CD4-positive, alpha-beta T cell treated with Interleukin-15 for 1 hour (primary cell): ENCODE measurements around the gene DTHD1.
A peak's percentile ranks its signal among the peaks of the same experiment; 100 is the strongest.

Source experiments
- DNase-seq: peaks from one replicate; pipeline ENCODE4 v3.0.0-alpha.2; 2020

Gene DTHD1

DNA sequence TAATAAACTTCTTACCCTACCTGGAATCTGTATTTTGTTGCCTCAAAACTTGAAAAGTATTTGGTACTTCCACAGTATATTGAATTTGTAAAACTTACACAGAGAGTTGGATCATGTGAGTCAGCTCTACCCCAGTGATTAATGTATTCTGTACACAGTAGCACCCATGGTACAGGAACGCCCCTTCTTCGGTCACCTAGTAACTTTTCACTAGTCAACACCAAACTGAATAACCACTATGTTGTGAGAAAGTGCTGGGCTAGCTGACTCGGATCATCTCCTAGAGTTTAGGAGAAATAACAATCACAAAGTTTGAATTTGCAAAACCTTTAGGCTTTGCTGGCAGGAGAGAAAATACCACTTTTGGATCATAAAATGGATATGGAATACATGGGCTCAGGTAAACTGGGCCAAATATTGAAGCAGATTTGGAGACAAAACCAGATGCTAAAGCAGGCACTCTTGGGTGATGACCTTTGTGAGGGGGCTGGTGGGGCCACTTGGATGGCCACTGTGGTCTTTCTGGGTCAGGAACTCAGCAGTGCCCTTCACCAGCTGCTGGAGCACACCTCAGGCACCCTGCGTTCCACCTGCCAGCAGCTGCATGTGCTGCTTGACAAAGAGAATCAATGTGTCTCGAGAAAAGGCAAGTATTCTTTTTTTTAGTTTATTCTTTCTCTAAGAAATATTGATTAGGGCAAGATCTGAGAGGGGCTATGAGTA, at the start of gene DTHD1:
Gene DTHD1, plus strand, starts transcription at position 233 of the 723 bp plus-strand sequence. Its CDS starts 143 bp downstream, at position 376.
- DNase-seq: peak; percentile 61

DNA sequence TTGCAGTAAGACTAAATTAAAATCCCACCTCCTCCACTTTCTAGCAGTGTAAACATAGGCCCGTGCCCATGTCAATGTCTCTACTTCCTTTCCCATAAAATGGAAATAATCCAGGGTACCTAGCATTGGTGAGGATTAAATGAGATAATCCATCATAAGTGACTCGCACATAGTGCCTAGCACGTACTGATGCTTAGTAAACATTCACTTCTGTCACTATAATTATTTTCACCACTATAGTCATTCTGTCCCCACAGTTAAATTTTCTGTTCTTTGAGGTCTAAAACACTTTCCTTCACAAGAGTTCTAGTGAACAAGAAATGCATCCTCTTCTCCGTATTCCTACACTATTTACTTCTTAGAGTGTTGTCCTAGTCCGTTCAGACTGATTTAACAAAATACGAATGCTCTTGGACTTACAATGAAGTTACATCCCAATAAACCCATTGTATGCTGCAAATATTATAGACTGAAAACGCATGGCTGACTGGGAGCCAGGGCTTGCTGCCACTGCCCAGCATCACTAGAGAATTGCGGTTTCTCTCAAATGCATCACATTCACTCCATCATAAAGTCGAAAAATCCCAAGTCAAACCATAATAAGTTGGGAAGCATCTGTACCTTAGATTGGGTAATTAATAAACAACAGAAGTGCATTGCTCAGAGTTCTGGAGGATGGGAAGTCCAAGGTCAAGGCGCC, 47.7 kb upstream of the DTHD1 start:
- DNase-seq: no peak

DNA sequence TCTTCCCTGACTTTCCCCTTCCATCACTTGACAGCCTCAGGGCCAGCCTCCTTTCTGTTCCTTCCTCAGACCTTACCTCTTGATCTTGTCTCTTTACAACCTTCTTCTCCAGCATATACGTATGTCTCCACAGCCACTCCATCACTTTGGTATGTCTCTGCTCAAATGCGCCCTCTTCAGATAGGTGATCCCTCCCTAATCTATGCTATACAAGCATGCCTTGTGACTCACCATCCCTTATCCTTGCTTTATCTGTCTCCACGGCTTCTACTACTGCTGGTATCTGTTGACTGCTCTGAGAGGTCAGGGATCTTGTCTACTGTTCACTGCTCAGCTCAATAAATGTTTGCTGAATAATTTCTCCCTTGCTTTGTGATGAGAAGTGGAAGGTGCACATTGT, 46.1 kb upstream of the DTHD1 start:
- DNase-seq: no peak

DNA sequence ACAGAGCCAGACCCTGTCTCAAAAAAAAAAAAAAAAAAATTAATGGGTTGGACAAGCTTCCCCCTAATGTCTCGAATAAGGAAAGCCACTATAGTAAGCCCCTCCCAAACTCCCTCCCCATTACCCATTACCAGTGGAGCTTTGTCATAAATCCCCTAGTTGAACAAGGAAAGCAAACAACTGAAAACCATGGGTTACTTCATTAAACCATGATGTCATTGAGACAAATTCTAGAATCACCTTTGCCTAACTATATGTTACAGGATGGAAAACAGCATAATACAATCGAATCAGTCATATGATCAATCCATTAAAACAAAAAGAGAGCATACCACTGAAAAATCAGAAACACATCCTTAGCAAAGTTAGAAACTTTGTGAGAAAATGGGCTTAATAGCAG, 45.3 kb upstream of the DTHD1 start:
- no peak for DNase-seq

DNA sequence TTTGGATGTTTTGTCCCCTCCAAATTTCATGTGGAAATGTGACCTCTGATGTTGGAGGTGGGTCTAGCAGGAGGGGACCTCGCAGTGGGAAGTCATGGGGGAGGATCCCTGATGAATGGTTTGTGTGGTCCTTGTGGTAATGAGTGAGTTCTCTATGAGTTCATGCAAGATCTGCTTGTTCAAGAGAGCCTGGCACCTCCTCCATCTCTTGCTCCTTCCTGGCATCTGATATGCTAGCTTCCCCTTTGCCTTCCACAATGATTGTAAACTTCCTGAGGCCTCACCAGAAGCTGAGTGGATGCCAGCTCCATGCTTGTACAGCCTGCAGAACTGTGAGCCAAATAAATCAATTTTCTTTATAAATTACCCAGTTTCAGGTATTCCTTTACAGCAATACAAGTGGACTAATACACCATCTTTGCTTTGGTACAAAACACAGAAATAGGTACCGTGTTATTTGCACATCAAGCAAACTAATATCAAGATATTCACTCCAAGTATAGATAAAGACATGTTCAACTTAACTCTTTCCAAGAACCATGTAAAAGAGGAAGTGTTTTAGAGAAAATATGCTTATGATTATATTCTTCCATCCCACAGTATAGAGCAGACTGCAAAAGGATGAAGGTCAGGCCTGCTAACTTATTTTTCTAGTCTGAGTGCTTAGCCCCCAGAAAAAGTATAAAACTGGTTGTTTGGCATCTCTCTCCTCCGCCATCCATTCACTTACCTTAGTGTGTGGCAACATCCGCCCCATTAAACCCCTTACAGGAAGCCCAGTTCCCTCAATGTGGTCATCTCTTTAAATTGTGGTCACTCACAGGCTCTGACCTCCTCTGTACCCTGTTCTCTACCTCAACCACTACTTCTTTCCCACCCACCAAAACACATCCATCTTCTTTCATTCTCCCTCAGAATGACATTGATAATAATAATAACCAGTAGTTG, 43.8 kb upstream of the DTHD1 start:
- DNase-seq: no peak

DNA sequence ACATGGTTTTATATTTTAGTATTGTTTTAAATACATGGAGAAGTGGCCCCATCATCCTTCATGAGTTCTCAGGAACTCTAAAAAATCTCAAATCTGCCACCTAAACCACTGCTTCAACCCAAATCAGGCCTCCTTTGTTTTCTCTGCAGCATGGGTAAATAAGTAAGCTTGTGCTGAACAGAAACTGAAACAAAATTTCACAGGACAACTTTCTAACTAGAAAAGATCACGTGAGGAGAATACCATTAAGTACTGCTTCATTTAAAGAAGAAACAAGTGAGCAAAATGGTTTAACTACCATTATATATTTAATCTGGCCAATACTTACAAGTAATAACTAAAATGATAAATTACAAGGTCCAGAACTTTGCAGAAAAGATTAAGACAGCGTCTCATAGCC, 39.6 kb upstream of the DTHD1 start:
- no peak for DNase-seq

DNA sequence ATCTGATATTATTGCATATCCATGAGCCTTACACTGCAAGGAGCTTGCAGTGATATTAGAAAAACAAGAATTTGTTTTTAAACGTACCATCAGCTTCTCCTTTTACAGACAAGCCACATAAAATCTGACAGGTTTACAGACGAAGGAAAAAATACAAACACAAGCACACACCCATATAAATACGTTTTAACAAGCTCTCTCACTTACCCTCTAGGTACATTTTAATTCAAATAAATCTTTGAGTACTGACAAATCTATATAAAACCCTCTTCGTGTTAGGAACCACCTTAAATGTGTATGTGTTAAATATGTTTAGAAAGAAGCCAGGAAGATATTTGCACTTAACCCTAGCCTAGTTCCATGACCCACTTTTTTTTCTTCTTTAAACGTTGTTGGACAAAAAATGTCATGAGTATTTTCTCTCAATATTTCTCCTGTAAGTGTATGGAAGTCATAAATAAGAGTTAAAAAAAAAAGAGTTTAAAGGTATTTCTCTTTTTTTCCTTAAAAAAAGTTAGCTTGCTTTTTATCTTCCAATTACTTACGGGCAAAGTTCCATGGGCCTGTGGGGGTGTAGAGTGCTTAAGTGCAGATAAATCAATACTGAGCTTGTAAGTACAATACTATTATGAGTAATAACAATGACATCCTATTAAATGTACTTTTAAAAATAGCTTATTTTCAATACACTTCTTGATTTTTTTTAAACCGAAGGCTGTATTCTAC, 38.6 kb upstream of the DTHD1 start:
- DNase-seq: no peak

DNA sequence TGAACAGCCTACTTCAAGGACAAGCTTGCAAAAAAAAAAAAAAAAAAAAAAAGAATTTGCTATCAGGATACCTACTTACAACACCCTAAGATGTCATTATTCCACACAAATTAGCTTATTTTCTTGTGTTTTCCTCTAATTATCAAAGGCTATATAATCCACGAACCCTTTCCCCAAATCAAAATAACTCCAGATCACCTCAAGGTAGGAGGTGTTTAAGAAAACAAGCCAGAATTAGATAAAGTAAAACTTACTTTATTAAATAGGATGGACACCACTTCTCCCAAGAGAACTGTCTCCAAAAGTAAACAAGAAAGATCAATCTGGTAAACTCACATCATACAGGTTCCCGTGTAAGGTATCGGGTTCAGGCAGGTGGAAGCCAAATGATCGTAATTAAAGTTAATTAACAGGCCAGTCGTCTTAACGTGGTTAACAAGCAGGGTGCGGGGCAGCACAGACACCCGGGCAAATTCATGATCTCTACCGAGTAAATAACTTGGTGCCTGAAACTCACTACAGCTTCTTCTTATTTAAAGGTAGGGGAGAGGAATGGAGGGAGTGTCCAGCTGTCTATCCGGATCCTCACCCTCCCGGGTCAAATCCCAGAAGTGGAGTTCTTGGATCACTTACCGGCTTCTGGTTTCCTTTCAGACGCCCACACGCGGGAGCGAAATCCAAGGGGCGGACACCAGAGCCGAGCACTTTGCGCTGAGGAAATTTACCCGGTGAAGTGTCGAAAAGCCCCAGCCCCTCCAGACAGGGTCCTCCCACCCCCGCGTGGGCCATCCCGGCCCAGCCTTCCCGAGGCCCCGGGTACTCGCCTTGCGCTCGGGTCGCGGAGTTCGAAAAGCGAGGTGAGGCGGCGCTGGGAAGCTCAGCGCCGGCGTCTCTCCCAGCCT, 37.8 kb upstream of the DTHD1 start:
- DNase-seq: peak; percentile 42

DNA sequence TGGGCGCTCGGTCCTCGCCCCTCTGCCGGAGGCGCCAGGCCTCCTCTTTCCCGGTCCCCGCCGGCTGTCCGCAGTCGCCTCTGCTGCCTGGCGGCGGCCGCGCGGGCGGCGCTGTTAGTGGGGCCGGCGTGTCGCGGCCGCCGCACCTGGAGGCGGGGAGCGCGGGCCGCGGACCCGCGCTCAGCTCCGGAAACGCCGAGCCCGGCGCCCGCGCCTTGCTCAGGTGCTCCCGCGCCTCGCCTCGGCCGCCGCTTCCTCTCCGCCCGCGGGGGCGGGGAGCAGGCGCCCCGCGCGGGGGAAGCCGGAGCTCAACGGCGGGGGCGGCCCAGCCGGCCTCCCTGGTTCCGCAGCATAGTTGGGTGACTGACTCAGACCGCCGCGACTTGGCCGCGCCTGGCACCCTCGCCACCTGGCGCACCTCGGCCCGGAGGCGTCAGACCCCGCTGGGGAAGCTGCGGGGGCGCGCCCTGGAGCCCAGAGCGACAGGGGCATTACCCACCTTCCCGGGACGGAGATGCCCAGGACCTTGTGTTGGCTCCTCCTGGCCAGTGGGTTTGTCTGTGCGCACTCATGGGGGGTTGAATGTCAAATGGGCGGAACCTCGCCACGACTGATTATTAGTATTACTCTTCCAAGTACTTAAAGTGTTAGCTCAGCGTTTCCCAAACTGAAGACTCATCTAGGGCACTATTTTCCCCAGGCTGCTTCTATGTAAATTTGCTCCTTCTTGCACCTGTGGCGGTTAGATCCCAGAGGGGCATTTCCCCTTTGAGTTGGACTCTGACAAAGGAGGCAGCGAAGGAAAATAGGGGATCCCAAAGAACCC, 36.9 kb upstream of the DTHD1 start, which contains the start of gene ARAP2:
Gene ARAP2, minus strand, starts transcription at position 258 of the 826 bp plus-strand sequence. CDS start 15,028 bp downstream, outside the sequence.
- DNase-seq: peak; percentile 79

DNA sequence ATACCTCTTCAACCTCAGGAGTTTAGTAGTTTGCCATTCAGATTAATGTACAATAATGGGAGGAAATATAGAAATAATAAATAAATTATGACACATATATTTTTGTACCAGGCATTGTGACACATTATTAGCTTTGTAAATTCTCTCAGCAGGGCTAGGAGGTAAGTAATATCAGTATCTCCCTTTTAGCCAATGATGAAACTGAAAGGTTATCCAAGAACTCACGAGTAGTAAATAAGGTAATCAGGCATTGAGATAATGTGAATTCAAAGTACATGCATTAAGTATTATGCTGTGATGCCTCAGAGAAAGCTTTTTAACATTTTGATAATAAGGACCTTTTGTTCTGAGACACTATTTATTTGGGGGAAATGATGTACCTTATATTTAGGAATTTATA, 31.8 kb upstream of the DTHD1 start:
- DNase-seq: no peak

DNA sequence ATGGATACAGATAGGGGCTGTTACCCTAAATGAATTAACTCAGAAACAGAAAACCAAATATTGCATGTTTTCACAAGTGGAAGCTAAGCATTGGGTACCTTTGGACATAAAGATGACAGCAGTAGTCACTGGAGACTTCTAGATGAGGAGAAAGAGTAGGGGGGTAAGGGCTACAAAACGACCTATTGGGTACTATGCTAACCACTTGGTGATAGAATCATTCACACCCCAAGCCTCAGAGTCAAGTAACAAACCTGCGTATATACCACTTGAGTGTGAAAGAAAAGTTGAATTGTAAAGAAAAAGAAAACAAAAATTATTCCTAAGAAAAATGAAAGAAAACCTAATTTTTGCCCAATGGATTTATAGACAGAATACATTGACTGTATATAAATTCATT, 29.4 kb upstream of the DTHD1 start:
- no peak for DNase-seq

DNA sequence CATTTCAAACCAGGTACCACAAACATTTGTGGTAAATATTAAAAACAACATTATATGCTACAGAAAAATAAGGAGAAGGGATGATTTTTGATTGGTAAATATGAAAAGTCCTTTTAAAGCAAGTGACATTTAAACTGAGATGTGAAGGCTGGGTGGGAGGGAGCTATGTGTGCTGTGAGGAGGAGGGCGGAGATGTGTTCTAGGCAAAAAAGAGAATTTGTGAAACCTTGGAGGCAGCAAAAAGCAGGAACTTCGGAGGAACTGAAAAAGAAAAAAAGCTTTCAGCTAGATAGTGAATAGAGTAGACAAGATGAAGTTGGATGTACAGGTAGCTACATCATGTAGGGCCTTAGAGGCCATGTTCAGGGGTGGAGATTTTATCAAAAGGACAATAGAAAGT, 27.0 kb upstream of the DTHD1 start:
- no peak for DNase-seq

DNA sequence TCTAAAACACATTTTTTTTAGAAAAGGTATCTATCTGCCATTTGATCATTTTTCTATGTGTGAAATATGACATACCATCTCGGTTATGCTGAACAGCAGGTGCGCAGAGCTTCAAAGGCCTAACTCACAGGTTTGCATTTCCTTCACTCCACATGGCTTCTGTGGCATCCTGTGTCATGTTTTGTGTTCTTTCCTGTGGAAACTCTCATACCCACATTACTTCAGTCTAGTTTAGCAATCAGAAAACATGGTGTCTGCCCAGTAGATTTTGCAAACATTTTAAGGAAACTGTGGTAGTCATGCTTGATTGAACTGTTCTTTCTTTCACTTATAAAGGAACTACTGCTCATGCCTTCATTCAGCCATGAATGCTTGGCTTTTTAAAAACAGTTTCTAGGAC, 25.8 kb upstream of the DTHD1 start:
- peak; percentile 72 for DNase-seq

DNA sequence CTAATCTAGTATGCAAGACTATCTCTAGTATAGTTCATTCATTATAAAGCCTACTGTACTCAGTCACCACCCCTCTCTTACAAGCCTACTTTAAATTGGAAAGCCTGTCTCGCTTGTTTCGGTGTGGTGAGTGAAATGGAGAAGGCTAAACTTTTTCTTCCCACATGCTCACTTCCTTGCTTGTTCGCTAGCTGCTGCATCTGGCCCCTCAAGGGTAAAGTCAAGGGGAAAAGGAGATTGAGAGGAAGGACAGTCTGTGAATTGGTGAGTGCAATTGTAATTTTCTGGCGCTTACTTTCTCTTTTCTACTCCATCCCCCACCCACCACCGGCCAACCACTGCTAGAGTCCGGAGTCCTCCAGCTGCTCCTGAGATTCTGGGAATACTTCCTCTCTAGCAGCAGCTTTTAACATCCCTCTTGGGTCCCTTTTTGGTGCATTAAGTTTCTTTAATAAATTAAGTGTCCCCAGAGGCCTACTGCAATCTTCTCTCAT, 25.0 kb upstream of the DTHD1 start:
- DNase-seq: no peak

DNA sequence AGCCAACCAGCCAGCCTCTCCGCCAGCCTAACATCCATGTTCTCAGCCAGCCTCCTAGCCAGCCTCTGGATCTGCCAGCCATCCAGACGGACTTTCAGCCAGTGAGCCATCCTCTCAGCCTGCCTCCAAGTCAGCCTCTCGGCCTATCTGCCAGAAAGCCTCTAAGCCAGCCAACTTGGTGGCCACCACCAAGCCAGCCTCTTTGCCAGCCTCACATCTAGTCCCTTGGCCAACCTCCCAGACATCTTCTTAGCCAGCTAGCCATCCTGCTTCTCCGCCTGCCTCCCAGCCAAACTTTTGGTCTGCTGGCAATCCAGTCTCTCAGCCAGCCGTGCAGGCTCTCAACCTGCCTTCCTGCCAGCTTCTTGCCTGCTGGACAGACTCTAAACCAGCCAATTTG, 20.7 kb upstream of the DTHD1 start:
- DNase-seq: no peak

DNA sequence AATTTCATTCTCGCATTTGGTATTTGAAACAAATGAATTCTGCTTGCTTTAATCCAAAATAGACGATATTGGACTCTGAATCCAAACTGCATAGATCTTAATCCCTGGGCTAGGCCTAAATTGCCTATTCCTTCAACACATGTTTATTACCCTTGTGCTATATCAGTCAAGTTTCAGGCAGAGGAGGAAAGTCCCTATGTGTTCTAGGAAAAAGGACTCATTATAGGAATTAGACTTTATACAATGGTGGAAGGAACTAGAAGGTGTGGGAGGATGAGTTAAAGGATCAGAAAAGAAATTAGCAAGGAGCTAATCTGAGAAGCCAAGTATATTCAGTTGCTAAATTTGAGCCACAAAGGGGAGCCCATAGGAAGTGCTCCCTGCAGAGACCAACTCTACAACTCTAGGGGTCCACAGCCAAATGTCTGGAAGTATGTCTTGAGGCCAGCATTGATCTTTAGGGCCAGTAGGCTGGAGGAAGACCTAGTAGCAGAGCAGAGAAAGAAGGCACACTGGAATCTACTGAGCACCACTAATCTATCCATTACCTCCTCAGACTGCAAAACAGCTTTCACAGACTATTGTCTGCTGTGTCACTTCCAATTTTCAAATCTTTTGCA, 17.1 kb upstream of the DTHD1 start:
- no peak for DNase-seq

DNA sequence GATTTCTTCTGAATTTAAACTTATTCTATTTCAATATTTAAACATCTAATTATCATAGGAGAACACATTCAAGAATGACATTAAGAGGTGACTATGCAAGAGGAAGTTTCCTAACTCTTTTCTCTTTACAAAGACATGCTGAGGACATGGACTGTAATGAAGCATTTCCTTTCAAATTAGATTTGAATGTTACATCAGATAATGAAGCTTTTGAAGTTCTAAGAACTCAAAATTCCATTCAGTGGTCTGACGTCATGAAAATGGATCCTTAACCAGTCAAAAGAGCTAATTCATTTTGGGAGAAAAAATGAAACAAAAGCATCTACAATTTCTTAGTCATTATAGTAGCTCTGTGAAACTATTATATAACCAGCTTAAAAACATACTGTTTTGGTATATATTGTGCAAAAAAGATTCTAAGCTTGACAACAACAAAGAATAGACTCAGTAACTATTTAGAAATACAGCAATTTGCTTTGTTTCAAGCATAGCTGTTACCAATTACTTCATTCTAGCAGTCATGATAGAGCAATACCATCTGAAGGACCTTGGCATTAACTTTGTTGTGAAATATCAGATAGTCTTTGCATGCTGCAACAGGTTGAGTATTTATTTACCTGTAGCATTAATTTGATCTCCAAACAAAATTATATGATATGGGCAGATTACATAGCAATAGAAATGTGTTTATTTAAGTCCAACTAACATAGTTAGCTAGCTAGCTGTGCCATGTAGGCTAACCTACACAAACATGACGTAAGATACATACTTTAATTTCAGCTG, 13.7 kb upstream of the DTHD1 start:
- no peak for DNase-seq

DNA sequence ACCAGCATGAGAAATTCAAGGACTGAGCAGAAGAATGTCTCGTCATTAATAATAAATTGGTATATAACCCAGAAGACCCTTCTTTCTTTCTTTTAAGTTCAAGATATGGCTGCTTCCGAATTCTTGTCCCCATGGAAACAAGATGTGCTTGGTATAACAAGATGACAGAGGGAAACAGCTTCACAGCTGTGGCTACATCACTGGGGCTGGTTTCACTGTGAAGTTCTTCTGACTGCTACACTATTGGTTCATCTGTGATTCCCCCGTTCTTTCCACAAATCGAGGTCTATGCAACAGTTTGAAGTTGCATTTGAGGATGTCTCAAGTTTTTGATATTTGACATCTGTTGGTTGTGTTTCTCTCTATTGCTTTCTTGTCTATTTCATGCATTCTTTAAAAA, 12.3 kb upstream of the DTHD1 start:
- DNase-seq: peak; percentile 79

DNA sequence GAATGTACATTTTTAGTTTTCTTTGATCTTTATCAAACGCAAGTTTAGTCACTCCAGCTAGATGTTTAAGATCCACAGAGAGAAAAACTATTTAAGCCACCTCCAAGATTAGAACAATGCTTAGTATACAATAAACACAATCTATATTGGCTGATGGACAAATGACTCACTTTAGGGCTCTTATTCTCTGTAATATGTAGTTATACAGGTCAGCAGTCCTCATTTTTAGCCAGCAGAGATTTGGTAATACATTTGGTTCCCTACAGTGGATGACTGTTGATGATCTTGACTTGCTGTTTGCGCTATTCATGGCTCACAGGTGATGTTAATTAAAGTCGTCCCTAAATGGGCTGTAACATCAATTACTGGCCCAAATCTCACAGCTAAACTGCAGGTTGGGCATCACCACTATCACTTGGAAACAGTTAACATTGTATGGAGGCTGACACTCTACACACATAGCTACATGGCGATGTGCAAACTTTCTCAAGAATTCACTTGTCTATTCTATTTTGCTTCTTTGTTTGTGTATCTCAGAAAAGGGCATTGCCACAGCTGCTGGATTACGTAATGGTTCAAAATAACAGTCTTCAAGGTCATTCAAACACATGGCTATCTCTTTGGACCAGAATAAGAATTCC, 11.8 kb upstream of the DTHD1 start:
- DNase-seq: no peak
